Loucy (cell line): ENCODE results near the gene WIZ.

Experiments used
- CTCF ChIP-seq: fragments of 200-600 bp; sonication (generic); conservative IDR thresholded peaks from 2 replicates; pipeline ENCODE4 v1.5.1; 2014; ENCODE audit warnings: mild to moderate bottlenecking, antibody characterized with exemption, low read length
- EZH2phosphoT487 ChIP-seq: fragments of 200-600 bp; IDR thresholded peaks from 2 replicates; pipeline ENCODE4 v1.6.1; 2018; ENCODE audit warnings: antibody characterized with exemption, mild to moderate bottlenecking, moderate library complexity, borderline replicate concordance

GRCh38 chr19:15371786-15372380 is 77.9 kb downstream of the WIZ start:
- TF ChIP-seq CTCF (no peak), EZH2phosphoT487 (no peak)
